ENCODE results near the gene LCN6.

- TF ChIP-seq, protein P1, sequence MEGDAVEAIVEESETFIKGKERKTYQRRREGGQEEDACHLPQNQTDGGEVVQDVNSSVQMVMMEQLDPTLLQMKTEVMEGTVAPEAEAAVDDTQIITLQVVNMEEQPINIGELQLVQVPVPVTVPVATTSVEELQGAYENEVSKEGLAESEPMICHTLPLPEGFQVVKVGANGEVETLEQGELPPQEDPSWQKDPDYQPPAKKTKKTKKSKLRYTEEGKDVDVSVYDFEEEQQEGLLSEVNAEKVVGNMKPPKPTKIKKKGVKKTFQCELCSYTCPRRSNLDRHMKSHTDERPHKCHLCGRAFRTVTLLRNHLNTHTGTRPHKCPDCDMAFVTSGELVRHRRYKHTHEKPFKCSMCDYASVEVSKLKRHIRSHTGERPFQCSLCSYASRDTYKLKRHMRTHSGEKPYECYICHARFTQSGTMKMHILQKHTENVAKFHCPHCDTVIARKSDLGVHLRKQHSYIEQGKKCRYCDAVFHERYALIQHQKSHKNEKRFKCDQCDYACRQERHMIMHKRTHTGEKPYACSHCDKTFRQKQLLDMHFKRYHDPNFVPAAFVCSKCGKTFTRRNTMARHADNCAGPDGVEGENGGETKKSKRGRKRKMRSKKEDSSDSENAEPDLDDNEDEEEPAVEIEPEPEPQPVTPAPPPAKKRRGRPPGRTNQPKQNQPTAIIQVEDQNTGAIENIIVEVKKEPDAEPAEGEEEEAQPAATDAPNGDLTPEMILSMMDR (IDR thresholded peaks at IDR 0.05; ENCODE audit: low read depth, low read length, poor library complexity, severe bottlenecking) = no peak
- no peak for TF ChIP-seq EZH2phosphoT487 (IDR thresholded peaks at IDR 0.05; ENCODE audit: borderline replicate concordance, low read length)
Observed at GRCh38 chr9:136789523-136789937, 41.2 kb upstream of the LCN6 start.
